K562 (cell line): ENCODE measurements around the gene CNOT4. TPM values are rescaled to one million over a fixed set of nuclear protein-coding genes. Genes with fewer than 3 reads are reported as not detected.

ENCODE experiments used
- ATAC-seq: fragments of 200-7000 bp; cut with Tn5 transposase; 3 replicates; pipeline ENCODE4 v1.9.1; 2020; ENCODE audit warnings: moderate library complexity
- BruUV-seq: library from RNA; stranded (reverse); fragments of 400-500 nt; replicated peaks from 2 replicates; lab custom pipeline; 2021; lab: Mats Ljungman, UMichigan
- CTCF ChIA-PET: fragments of 300-600 bp; formaldehyde crosslinking; extraction: SDS; loops from one replicate; lab custom pipeline; 2021; ENCODE audit warnings: low intra/inter-chr PET ratio; lab: Yijun Ruan, JAX
- POLR2A ChIA-PET: fragments of 300-600, 350-650 bp; sonication (Branson Sonifier 250); formaldehyde crosslinking; extraction: SDS; loops from one replicate; lab custom pipeline; 2021; ENCODE audit warnings: antibody characterized with exemption, inconsistent platforms; lab: Yijun Ruan, JAX
- DNase-seq, 4 experiments: peaks; one replicate each; pipeline versions ENCODE4 v3.0.0 to v3.0.0-alpha.2; 2011 to 2018; ENCODE audit warnings: low spot score in 3 of 4, mixed read lengths in 3 of 4; ENCODE audit errors: extremely low read depth in 1 of 4
- FAIRE-seq: peaks from 2 replicates; lab custom pipeline; 2011; peaks lifted over from hg19 to GRCh38; lab: Jason Lieb, UNC
- H2AFZ ChIP-seq: 2 replicates; pipeline ENCODE4 v1.6.0; 2011; ENCODE audit warnings: low read depth, low read length, control low read depth, inconsistent platforms
- H3K27ac ChIP-seq: fragments of 200-600 bp; 3 replicates; pipeline ENCODE4 v1.8.0; 2011; ENCODE audit warnings: low read depth, mild to moderate bottlenecking, control low read depth, inconsistent platforms, low read length, moderate library complexity, mixed read lengths; ENCODE audit errors: extremely low read depth
- H3K27me3 ChIP-seq, 2 experiments: fragments of 300-600 bp in 1 of 2; 2 replicates in 1 of 2; 3 replicates in 1 of 2; pipeline versions ENCODE4 v1.6.0 to v1.8.0; 2011; ENCODE audit warnings: inconsistent platforms in 2 of 2, low read length in 2 of 2, mild to moderate bottlenecking in 1 of 2, mixed read lengths in 1 of 2, moderate library complexity in 1 of 2; ENCODE audit not compliant: control insufficient read depth in 2 of 2, insufficient read depth in 2 of 2
- H3K36me3 ChIP-seq: fragments of 300-600 bp; 3 replicates; pipeline ENCODE4 v1.8.0; 2011; ENCODE audit warnings: mild to moderate bottlenecking, low read length, inconsistent platforms; ENCODE audit not compliant: control insufficient read depth, insufficient read depth
- H3K4me1 ChIP-seq, 2 experiments: fragments of 200-600 bp in 1 of 2; replicated peaks in 1 of 2; 2 replicates in 1 of 2; 3 replicates in 1 of 2; pipeline versions ENCODE4 v1.5.1 to v1.8.0; 2011; ENCODE audit warnings: inconsistent platforms in 2 of 2, low read length in 2 of 2, mild to moderate bottlenecking in 1 of 2, mixed read lengths in 1 of 2, moderate library complexity in 1 of 2; ENCODE audit not compliant: control insufficient read depth in 2 of 2, insufficient read depth in 2 of 2
- H3K4me2 ChIP-seq: 2 replicates; pipeline ENCODE4 v1.6.1; 2011; ENCODE audit warnings: low read length, control low read depth, inconsistent platforms, mixed read lengths; ENCODE audit not compliant: insufficient read depth
- H3K4me3 ChIP-seq: fragments of 200-600 bp; sonication (generic), shearing (Covaris generic); 2 replicates; pipeline ENCODE4 v1.5.1; 2016; ENCODE audit warnings: control low read depth, inconsistent platforms
- H3K79me2 ChIP-seq: fragments of 200-600 bp; 3 replicates; pipeline ENCODE4 v1.8.0; 2011; ENCODE audit warnings: low read length, inconsistent platforms; ENCODE audit not compliant: control insufficient read depth, insufficient read depth
- H3K9ac ChIP-seq, 2 experiments: 2 replicates each; pipeline versions ENCODE4 v1.6.0 to v1.6.1; 2011; ENCODE audit warnings: low read depth in 2 of 2, low read length in 2 of 2, control low read depth in 1 of 2, inconsistent platforms in 1 of 2, mild to moderate bottlenecking in 1 of 2, mixed read lengths in 1 of 2; ENCODE audit not compliant: insufficient read depth in 1 of 2
- H3K9me1 ChIP-seq: one replicate; pipeline ENCODE4 v1.6.0; 2011; ENCODE audit warnings: inconsistent platforms, mild to moderate bottlenecking, low read length, moderate library complexity; ENCODE audit not compliant: control insufficient read depth, insufficient read depth
- H3K9me3 ChIP-seq: replicated peaks from 2 replicates; pipeline ENCODE4 v1.5.1; 2011; ENCODE audit warnings: low read depth, low read length, inconsistent platforms; ENCODE audit not compliant: control insufficient read depth, insufficient read depth
- H4K20me1 ChIP-seq: replicated peaks from 2 replicates; pipeline ENCODE4 v1.6.1; 2011; ENCODE audit warnings: low read length, inconsistent platforms, mixed read lengths; ENCODE audit not compliant: control insufficient read depth, insufficient read depth
- BHLHE40 ChIP-seq: IDR thresholded peaks from 2 replicates; pipeline ENCODE4 v1.6.1; 2011; ENCODE audit warnings: low read length, improper control_type of control experiment
- FOXP1 ChIP-seq: sonication (generic); formaldehyde crosslinking; IDR thresholded peaks from 2 replicates; pipeline ENCODE4 v1.8.0; 2022; ENCODE audit warnings: mild to moderate bottlenecking, missing genetic modification reagents
- JUNB ChIP-seq: fragments of 450-650 bp; formaldehyde crosslinking; conservative IDR thresholded peaks from 2 replicates; pipeline ENCODE4 v1.4.0; 2020; ENCODE audit warnings: mild to moderate bottlenecking
- MCM2 ChIP-seq: fragments of 450-650 bp; IDR thresholded peaks from 2 replicates; pipeline ENCODE4 v1.6.1; 2017; ENCODE audit warnings: low read depth, mild to moderate bottlenecking
- NUFIP1 ChIP-seq: fragments of 450-650 bp; IDR thresholded peaks from 2 replicates; pipeline ENCODE4 v1.6.1; 2018; ENCODE audit not compliant: partially characterized antibody
- PHF8 ChIP-seq: fragments of 200-600 bp; sonication (generic); IDR thresholded peaks from 2 replicates; pipeline ENCODE4 v1.6.1; 2012; ENCODE audit warnings: mixed run types, mild to moderate bottlenecking, inconsistent platforms, low read length, moderate library complexity, borderline replicate concordance
- RAD51 ChIP-seq: fragments of 450-650 bp; IDR thresholded peaks from 2 replicates; pipeline ENCODE4 v1.7.1; 2016; ENCODE audit warnings: low read depth, mild to moderate bottlenecking, borderline replicate concordance
- RBM17 ChIP-seq: fragments of 200-400 bp; formaldehyde crosslinking; IDR thresholded peaks from 2 replicates; pipeline ENCODE4 v1.6.1; 2017; ENCODE audit warnings: low read depth, mild to moderate bottlenecking, low read length, borderline replicate concordance
- TEAD2 ChIP-seq: fragments of 450-650 bp; IDR thresholded peaks from 2 replicates; pipeline ENCODE4 v1.6.1; 2016; ENCODE audit warnings: missing genetic modification characterization, control low read depth, missing compliant biosample characterization
- YY1 ChIP-seq, 3 experiments: IDR thresholded peaks; 2 replicates each; pipeline ENCODE4 v1.6.1; 2011; ENCODE audit warnings: low read length in 2 of 3, mild to moderate bottlenecking in 2 of 3, moderate library complexity in 2 of 3, borderline replicate concordance in 1 of 3, control low read depth in 1 of 3, low read depth in 1 of 3; ENCODE audit not compliant: insufficient read depth in 3 of 3, insufficient replicate concordance in 2 of 3, control insufficient read depth in 1 of 3, insufficient read length in 1 of 3; ENCODE audit errors: extremely low read depth in 1 of 3
- ZBTB8A ChIP-seq: fragments of 450-650 bp; IDR thresholded peaks from 2 replicates; pipeline ENCODE4 v1.6.1; 2018; ENCODE audit warnings: mild to moderate bottlenecking, moderate library complexity; ENCODE audit not compliant: partially characterized antibody
- ZFP1 ChIP-seq: fragments of 450-650 bp; formaldehyde crosslinking; IDR thresholded peaks from 2 replicates; pipeline ENCODE4 v1.4.0; 2020; ENCODE audit warnings: mild to moderate bottlenecking, mixed read lengths
- ZNF280A ChIP-seq: fragments of 450-650 bp; IDR thresholded peaks from 2 replicates; pipeline ENCODE4 v1.6.1; 2018; ENCODE audit warnings: mild to moderate bottlenecking, low read depth; ENCODE audit not compliant: partially characterized antibody
- ZNF347 ChIP-seq: fragments of 450-650 bp; formaldehyde crosslinking; IDR thresholded peaks from 2 replicates; pipeline ENCODE4 v1.4.0; 2020; ENCODE audit warnings: low read depth, mild to moderate bottlenecking, moderate library complexity
- ZNF408 ChIP-seq: fragments of 250-450 bp; sonication (Bioruptor Pico); IDR thresholded peaks from 2 replicates; pipeline ENCODE4 v1.4.0; 2020; ENCODE audit warnings: low read depth, mild to moderate bottlenecking, moderate library complexity
- ZNF644 ChIP-seq: fragments of 200-800 bp; sonication (Bioruptor generic); IDR thresholded peaks from 2 replicates; pipeline ENCODE4 v1.6.1; 2016; ENCODE audit warnings: low read depth, missing genetic modification characterization, missing compliant biosample characterization
- WGBS: fragments of 100-300 bp; shearing (Covaris generic); methylation state at CpG from one replicate; pipeline ENCODE4 v1.1.6; 2016; ENCODE audit warnings: low coverage, mixed read lengths; ENCODE audit not compliant: insufficient coverage; ENCODE audit errors: missing lambda C conversion rate; 5-methylcytosine and 5-hydroxymethylcytosine counted together
- in situ Hi-C: fragments of 300-500 bp; cut with MboI; formaldehyde crosslinking; loops from 4 replicates; pipeline ENCODE4 v1.15.0; 2018; ENCODE audit warnings: inconsistent platforms, mixed read lengths
- intact Hi-C: fragments of 100-400 bp; cut with micrococcal nuclease; formaldehyde crosslinking; loops from 2 replicates; pipeline ENCODE4 v1.14.2; 2022
- polyA plus RNA-seq, 8 experiments: library from polyadenylated mRNA; depleted of rRNA in 4 of 8; stranded (reverse) in 5 of 8; unstranded in 3 of 8; fragments of >200 nt; fragmentation: Nextera tagmentation in 2 of 8; fragmentation: Illumina TruSeq in 1 of 8; extraction: Ambion mirVana in 2 of 8; extraction: Trizol in 1 of 8; gene quantifications; 2 replicates each; pipeline versions ENCODE4 v1.2.1 to v1.2.3, GENCODE V29; 2011 to 2014; ENCODE audit warnings: inconsistent platforms in 1 of 8, missing spikeins in 1 of 8
- total RNA-seq, 7 experiments: library from RNA; depleted of rRNA in 6 of 7; stranded (reverse); fragments of >200 nt in 6 of 7; fragmentation: Illumina TruSeq in 2 of 7; extraction: Trizol in 2 of 7; gene quantifications; 2 replicates each; pipeline versions ENCODE4 v1.2.1 to v1.2.3, GENCODE V29; 2011 to 2021; ENCODE audit warnings: low replicate concordance in 1 of 7
- TF ChIP-seq, protein P1 (sequence below): sonication (generic); formaldehyde crosslinking; IDR thresholded peaks from 2 replicates; pipeline ENCODE4 v1.8.1; 2023; ENCODE audit warnings: mild to moderate bottlenecking, missing genetic modification reagents, moderate library complexity

CNOT4 gene
- total and polyA plus RNA-seq, 9 of the 15 experiments (the other 6 are each of a cell fraction or from before 2014, with no cell fraction given), result 8.6 to 24.1 (median 15.4) TPM

GRCh38 chr7:135428879-135429278 lies 81.0 kb downstream of the CNOT4 start:
- no peak overlapping the region for H3K4me2 ChIP-seq
- BruUV-seq, result no TSS peak
- no peak overlapping the region for H3K9ac ChIP-seq
- no peak overlapping the region for H3K4me3 ChIP-seq
- no peaks in the 10 kb centered on the region for H3K9me1 ChIP-seq
- POLR2A ChIA-PET, result no interaction called here
- no peak overlapping the region for H3K27ac ChIP-seq
- TF ChIP-seq RAD51 (no peak), ZNF408 (CRISPR knock-in tag) (no peak), RBM17 (no peak), MCM2 (no peak), JUNB (no peak), YY1 (IDR thresholded peaks at IDR 0.05; ENCODE audit: borderline replicate concordance in 1 of 3, control insufficient read depth in 1 of 3, extremely low read depth in 1 of 3, insufficient read depth in 3 of 3, insufficient read length in 1 of 3, insufficient replicate concordance in 2 of 3, low read depth in 1 of 3, low read length in 2 of 3) (no peak), FOXP1 (CRISPR knock-in tag) (no peak), ZNF347 (no peak), BHLHE40 (no peak), ZFP1 (no peak), ZBTB8A (no peak), PHF8 (no peak), ZNF644 (no peak), ZNF280A (no peak), NUFIP1 (no peak), TEAD2 (tag) (no peak)
- TF ChIP-seq, protein P1, sequence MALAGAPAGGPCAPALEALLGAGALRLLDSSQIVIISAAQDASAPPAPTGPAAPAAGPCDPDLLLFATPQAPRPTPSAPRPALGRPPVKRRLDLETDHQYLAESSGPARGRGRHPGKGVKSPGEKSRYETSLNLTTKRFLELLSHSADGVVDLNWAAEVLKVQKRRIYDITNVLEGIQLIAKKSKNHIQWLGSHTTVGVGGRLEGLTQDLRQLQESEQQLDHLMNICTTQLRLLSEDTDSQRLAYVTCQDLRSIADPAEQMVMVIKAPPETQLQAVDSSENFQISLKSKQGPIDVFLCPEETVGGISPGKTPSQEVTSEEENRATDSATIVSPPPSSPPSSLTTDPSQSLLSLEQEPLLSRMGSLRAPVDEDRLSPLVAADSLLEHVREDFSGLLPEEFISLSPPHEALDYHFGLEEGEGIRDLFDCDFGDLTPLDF (CRISPR knock-in tag), result no peak
- FAIRE-seq, result no peak
- WGBS, result 68% methylated on average over 1 of the region's 1 CpG
- in situ Hi-C loops (no loop called here), intact Hi-C loops (no loop called here)
- peaks cover 24% of the 10 kb centered on the region for H3K79me2 ChIP-seq
- CTCF ChIA-PET, result no interaction called here
- H3K9me3 ChIP-seq, result no peaks in the 10 kb centered on the region
- H3K27me3 ChIP-seq, result no peaks in the 10 kb centered on the region
- ATAC-seq, result no peak
- no peak for DNase-seq
- H3K4me1 ChIP-seq, result no peaks in the 10 kb centered on the region
- H4K20me1 ChIP-seq, result no peaks in the 10 kb centered on the region
- no peaks in the 10 kb centered on the region for H3K36me3 ChIP-seq
- H2AFZ ChIP-seq, result no peak overlapping the region
